ENCODE measurements around the gene PGLYRP2.

GRCh38 chr19:15442142-15442920, 37.0 kb downstream of the PGLYRP2 start:
- TF ChIP-seq CTCF (IDR thresholded peaks at IDR 0.05) (no peak), POLR2A (IDR thresholded peaks at IDR 0.05) (no peak), POLR2AphosphoS5 (IDR thresholded peaks at IDR 0.05) (no peak)

Measured in sigmoid colon (tissue), 4 donors.